GM20000 (cell line): ENCODE data around the gene MRPS31.
A peak's percentile ranks its signal among the peaks of the same experiment; 100 is the strongest.

Source experiments
- DNase-seq: peaks from one replicate; pipeline ENCODE4 v3.0.0; 2012; ENCODE audit warnings: low spot score
- TF ChIP-seq, protein P1 (sequence below): IDR thresholded peaks from 2 replicates; pipeline ENCODE4 v1.5.1; 2012; ENCODE audit warnings: mild to moderate bottlenecking, control low read depth; ENCODE audit errors: extremely low read depth, missing control alignments

Gene MRPS31

GRCh38 chr13:40770934-40771618 lies at the start of gene MRPS31:
MRPS31 (minus strand) TSS chr13:40771190; CDS start chr13:40771136, 54 bp downstream.
- TF ChIP-seq, protein P1, sequence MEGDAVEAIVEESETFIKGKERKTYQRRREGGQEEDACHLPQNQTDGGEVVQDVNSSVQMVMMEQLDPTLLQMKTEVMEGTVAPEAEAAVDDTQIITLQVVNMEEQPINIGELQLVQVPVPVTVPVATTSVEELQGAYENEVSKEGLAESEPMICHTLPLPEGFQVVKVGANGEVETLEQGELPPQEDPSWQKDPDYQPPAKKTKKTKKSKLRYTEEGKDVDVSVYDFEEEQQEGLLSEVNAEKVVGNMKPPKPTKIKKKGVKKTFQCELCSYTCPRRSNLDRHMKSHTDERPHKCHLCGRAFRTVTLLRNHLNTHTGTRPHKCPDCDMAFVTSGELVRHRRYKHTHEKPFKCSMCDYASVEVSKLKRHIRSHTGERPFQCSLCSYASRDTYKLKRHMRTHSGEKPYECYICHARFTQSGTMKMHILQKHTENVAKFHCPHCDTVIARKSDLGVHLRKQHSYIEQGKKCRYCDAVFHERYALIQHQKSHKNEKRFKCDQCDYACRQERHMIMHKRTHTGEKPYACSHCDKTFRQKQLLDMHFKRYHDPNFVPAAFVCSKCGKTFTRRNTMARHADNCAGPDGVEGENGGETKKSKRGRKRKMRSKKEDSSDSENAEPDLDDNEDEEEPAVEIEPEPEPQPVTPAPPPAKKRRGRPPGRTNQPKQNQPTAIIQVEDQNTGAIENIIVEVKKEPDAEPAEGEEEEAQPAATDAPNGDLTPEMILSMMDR, result no peak
- peak; percentile 88 for DNase-seq

DNA sequence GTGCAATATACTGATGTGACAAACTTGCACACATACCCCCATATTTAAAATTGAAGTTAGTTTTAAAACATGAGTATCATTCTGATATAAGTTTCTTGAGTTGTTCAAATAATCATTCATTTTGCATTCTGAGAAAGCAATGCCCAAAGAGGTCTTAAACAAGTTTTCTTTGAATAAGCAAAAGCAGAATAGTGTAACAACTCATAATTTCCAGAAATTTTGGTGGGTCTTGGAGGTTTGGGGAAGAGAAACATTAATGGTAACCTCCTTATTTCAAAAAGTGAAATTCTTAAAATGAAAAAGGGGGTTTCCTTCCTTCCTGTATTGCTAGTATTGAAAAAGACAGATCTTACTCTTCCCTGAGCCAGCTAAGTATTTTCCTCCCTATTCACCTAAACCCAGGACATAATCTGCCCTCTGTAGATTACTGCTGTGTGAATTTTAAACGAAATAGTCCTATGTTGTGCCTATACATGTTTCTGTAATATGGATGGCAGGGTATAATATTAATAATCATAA lies 48.9 kb upstream of the MRPS31 start:
- no peak for DNase-seq
- TF ChIP-seq, protein P1, result no peak

DNA sequence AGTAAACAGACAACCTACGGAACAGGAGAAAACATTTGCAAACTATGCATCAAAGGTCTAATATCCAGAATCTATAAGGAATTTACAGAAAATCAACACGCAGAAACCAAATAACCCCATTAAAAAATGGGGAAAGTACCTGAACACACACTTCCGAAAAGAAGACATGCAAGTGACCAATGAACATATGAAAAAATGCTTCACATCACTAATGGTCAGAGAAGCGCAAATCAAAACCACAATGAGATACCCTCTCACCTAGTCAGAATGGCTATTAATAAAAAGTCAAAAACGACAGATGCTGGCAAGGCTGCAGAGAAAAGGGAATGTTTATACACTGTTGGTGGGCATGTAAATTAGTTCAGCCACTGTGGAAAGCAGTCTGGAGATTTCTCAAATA lies 47.9 kb upstream of the MRPS31 start:
- TF ChIP-seq, protein P1, result no peak
- DNase-seq, result no peak

DNA sequence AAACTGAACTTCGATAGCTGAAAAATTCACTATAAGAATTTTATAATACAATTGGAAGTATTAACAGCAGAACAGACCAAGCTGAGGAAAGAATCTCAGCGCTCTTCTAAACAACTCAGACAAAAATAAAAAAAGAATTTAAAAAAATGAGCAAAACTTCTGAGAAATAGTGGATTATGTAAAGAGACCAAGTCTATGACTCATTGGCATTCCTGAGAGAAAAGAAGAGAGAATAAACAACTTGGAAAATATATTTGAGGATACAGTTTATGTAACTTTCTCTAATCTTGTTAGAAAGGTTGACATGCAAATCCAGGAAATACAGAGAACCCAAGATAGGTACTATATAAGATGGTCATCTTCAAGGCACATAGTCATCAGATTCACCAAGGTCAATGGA lies 43.8 kb upstream of the MRPS31 start:
- no peak for DNase-seq
- TF ChIP-seq, protein P1, result no peak

- DNase-seq, result peak; percentile 49
- TF ChIP-seq, protein P1, result peak; percentile 46
Observed at GRCh38 chr13:40813667-40814454, 42.9 kb upstream of the MRPS31 start.

- TF ChIP-seq, protein P1, result no peak
- no peak for DNase-seq
Observed at GRCh38 chr13:40812724-40813445, 41.9 kb upstream of the MRPS31 start.
